Measurements from ENCODE around the gene ARL6IP6. TPM values are rescaled to one million over a fixed set of nuclear protein-coding genes. Genes with fewer than 3 reads are reported as not detected.

Gene ARL6IP6
- polyA plus RNA-seq, 1 of the 3 experiments (the other 2 are of a cell fraction), result 25.8 TPM

- 3% methylated on average over 2 of the region's 2 CpGs for WGBS (ENCODE audit: low lambda C conversion rate)
- H3K4me1 ChIP-seq (ENCODE audit: control insufficient read depth in 1 of 2, insufficient read depth in 2 of 2, low read depth in 1 of 2, low read length in 1 of 2), result no peaks in the 10 kb centered on the region
- no peaks in the 10 kb centered on the region for H4K20me1 ChIP-seq (ENCODE audit: insufficient read depth)
- POLR2A ChIA-PET, result no interaction called here
- peak; percentile 43 for DNase-seq
- no peaks in the 10 kb centered on the region for H3K79me2 ChIP-seq (ENCODE audit: insufficient read depth)
- no peaks in the 10 kb centered on the region for H3K27me3 ChIP-seq (ENCODE audit: insufficient read depth)
- peak; percentile 53 for TF ChIP-seq SMC3 (IDR thresholded peaks at IDR 0.05; ENCODE audit: low read depth, low read length)
- TF ChIP-seq RAD21 (IDR thresholded peaks at IDR 0.05; ENCODE audit: low read length), result peak; percentile 83
- no peak for TF ChIP-seq TAF1 (IDR thresholded peaks at IDR 0.05; ENCODE audit: borderline replicate concordance, low read depth, low read length)
- peak; percentile 96 for TF ChIP-seq CTCF (IDR thresholded peaks at IDR 0.05)
- TF ChIP-seq MAX (IDR thresholded peaks at IDR 0.05; ENCODE audit: low read depth), result no peak
- TF ChIP-seq GABPA (IDR thresholded peaks at IDR 0.05; ENCODE audit: low read depth), result no peak
- H3K36me3 ChIP-seq (replicated peaks in 1 of 2; ENCODE audit: control insufficient read depth in 1 of 2, insufficient read depth in 2 of 2, low read length in 1 of 2), result peaks cover 18 to 20% of the 10 kb centered on the region in 2 experiments
- H3K9ac ChIP-seq, result no peak overlapping the region
- no peak overlapping the region for H2AFZ ChIP-seq (ENCODE audit: low read depth)
- no peaks in the 10 kb centered on the region for H3K9me2 ChIP-seq
- H3K9me3 ChIP-seq, result no peaks in the 10 kb centered on the region
- CTCF ChIA-PET, result interaction anchor here (0.6 to 1.5 kb wide), 6 partner anchors 11 to 566 kb away, joined by 3 to 7 read pairs (median 3); no protein-coding TSS in a partner anchor
- no peak overlapping the region for H3K4me2 ChIP-seq
- peaks cover 3% of the 10 kb centered on the region for H3F3A ChIP-seq (replicated peaks; ENCODE audit: insufficient read depth)
- no peak overlapping the region; a peak in 1 of 4 replicates for H3K4me3 ChIP-seq (ENCODE audit: low read depth in 2 of 2, low read length in 1 of 2)
- no peak overlapping the region for H3K27ac ChIP-seq (ENCODE audit: low read depth in 2 of 2, low read length in 1 of 2)
These were observed 22.4 kb downstream of the ARL6IP6 start for GRCh38 chr2:152740743-152741328.

GRCh38 chr2:152743002-152743401, 24.6 kb downstream of the ARL6IP6 start:
- H3K36me3 ChIP-seq (replicated peaks in 1 of 2; ENCODE audit: control insufficient read depth in 1 of 2, insufficient read depth in 2 of 2, low read length in 1 of 2), result peaks cover 7 to 10% of the 10 kb centered on the region in 2 experiments
- no peaks in the 10 kb centered on the region for H3K9me3 ChIP-seq
- no peak overlapping the region for H3K4me3 ChIP-seq (ENCODE audit: low read depth in 2 of 2, low read length in 1 of 2)
- H3K9ac ChIP-seq, result no peak overlapping the region
- DNase-seq, result peak; percentile 16
- 66% methylated on average over 3 of the region's 3 CpGs for WGBS (ENCODE audit: low lambda C conversion rate)
- H4K20me1 ChIP-seq (ENCODE audit: insufficient read depth), result no peaks in the 10 kb centered on the region
- H3K4me2 ChIP-seq, result no peak overlapping the region
- H3K27ac ChIP-seq (ENCODE audit: low read depth in 2 of 2, low read length in 1 of 2), result no peak overlapping the region
- TF ChIP-seq TEAD4 (IDR thresholded peaks at IDR 0.05; ENCODE audit: borderline replicate concordance, insufficient read depth) (no peak), SMC3 (IDR thresholded peaks at IDR 0.05; ENCODE audit: low read depth, low read length) (0 out of 2 replicates have a peak, but pooled peaks have one; percentile 18), CTCF (IDR thresholded peaks at IDR 0.05) (peak; percentile 56), RAD21 (IDR thresholded peaks at IDR 0.05; ENCODE audit: low read length) (peak; percentile 56)
- H3K9me2 ChIP-seq, result no peaks in the 10 kb centered on the region
- POLR2A ChIA-PET, result no interaction called here
- CTCF ChIA-PET, result interaction anchor here (0.6 to 2.4 kb wide), 22 partner anchors 8 to 706 kb away, joined by 3 to 9 read pairs (median 4); partner anchors contain the start of genes ARL6IP6 and PRPF40A
- H3K4me1 ChIP-seq (ENCODE audit: control insufficient read depth in 1 of 2, insufficient read depth in 2 of 2, low read depth in 1 of 2, low read length in 1 of 2), result no peaks in the 10 kb centered on the region
- no peaks in the 10 kb centered on the region for H3K27me3 ChIP-seq (ENCODE audit: insufficient read depth)
- peaks cover 6% of the 10 kb centered on the region for H3F3A ChIP-seq (replicated peaks; ENCODE audit: insufficient read depth)
- no peaks in the 10 kb centered on the region for H3K79me2 ChIP-seq (ENCODE audit: insufficient read depth)
- no peak overlapping the region for H2AFZ ChIP-seq (ENCODE audit: low read depth)
